PC-3 (cell line): ENCODE data around the gene GPR42.

Experiments used
- CTCF ChIP-seq: fragments of 300-600 bp; sonication (generic); conservative IDR thresholded peaks from 2 replicates; pipeline ENCODE4 v1.5.1; 2017; ENCODE audit warnings: antibody characterized with exemption, low read depth, mild to moderate bottlenecking, low read length
- EZH2phosphoT487 ChIP-seq: fragments of 300-600 bp; sonication (generic); IDR thresholded peaks from 2 replicates; pipeline ENCODE4 v1.6.1; 2018; ENCODE audit warnings: mild to moderate bottlenecking, antibody characterized with exemption, low read length, borderline replicate concordance

GRCh38 chr19:35379992-35380391 lies 9.1 kb downstream of the GPR42 start:
- no peak for TF ChIP-seq CTCF
- TF ChIP-seq EZH2phosphoT487 = no peak
